ENCODE data around the gene MRC1.

- TF ChIP-seq CTCF (IDR thresholded peaks at IDR 0.05; ENCODE audit: insufficient read depth, low read depth, low read length) (no peak), EZH2 (IDR thresholded peaks at IDR 0.05; ENCODE audit: insufficient read depth, low read length) (no peak)
Measured at GRCh38 chr10:17784688-17785087, 24.5 kb upstream of the MRC1 start.
